ENCODE results near the gene SEPTIN10. TPM values are rescaled to one million over a fixed set of nuclear protein-coding genes. Genes with fewer than 3 reads are reported as not detected.
"Not testable (repeated sequence)": the region's sequence is repeated elsewhere in the genome, so short reads cannot be mapped to it uniquely, and the experiment has no call there.

The SEPTIN10 gene
- total RNA-seq, 2 experiments from 2014 or later: 5.8 to 6.3 TPM

GRCh38 chr2:109591206-109591605 is 22.6 kb downstream of the SEPTIN10 start:
- no peak for ATAC-seq
- POLR2A ChIA-PET: no interaction called here
- H3K27ac Mint-ChIP-seq: no peak overlapping the region
- DNase-seq: no peak
- H3K9me3 Mint-ChIP-seq (ENCODE audit: low read depth): no peaks in the 10 kb centered on the region
- H3K36me3 Mint-ChIP-seq (ENCODE audit: low read depth): no peaks in the 10 kb centered on the region
- H3K4me1 Mint-ChIP-seq: no peaks in the 10 kb centered on the region
- H3K4me3 Mint-ChIP-seq: no peak overlapping the region
- intact Hi-C loops (cut with DNase I, micrococcal nuclease): no loop called here
- H3K27me3 Mint-ChIP-seq: peaks cover 2% of the 10 kb centered on the region
- CTCF ChIA-PET: no interaction called here

- ChIA-PET CTCF (no interaction called here), POLR2A (no interaction called here)
- peaks cover 7% of the 10 kb centered on the region for H3K27me3 Mint-ChIP-seq
- no peaks in the 10 kb centered on the region for H3K4me1 Mint-ChIP-seq
- no peak overlapping the region for H3K27ac Mint-ChIP-seq
- ATAC-seq (no peak), DNase-seq (no peak)
- H3K4me3 Mint-ChIP-seq: no peak overlapping the region
- H3K9me3 Mint-ChIP-seq (ENCODE audit: low read depth): no peaks in the 10 kb centered on the region
- intact Hi-C loops (cut with DNase I, micrococcal nuclease): no loop called here
- no peaks in the 10 kb centered on the region for H3K36me3 Mint-ChIP-seq (ENCODE audit: low read depth)
Measured at GRCh38 chr2:109586687-109587086, 27.1 kb downstream of the SEPTIN10 start.

DNA sequence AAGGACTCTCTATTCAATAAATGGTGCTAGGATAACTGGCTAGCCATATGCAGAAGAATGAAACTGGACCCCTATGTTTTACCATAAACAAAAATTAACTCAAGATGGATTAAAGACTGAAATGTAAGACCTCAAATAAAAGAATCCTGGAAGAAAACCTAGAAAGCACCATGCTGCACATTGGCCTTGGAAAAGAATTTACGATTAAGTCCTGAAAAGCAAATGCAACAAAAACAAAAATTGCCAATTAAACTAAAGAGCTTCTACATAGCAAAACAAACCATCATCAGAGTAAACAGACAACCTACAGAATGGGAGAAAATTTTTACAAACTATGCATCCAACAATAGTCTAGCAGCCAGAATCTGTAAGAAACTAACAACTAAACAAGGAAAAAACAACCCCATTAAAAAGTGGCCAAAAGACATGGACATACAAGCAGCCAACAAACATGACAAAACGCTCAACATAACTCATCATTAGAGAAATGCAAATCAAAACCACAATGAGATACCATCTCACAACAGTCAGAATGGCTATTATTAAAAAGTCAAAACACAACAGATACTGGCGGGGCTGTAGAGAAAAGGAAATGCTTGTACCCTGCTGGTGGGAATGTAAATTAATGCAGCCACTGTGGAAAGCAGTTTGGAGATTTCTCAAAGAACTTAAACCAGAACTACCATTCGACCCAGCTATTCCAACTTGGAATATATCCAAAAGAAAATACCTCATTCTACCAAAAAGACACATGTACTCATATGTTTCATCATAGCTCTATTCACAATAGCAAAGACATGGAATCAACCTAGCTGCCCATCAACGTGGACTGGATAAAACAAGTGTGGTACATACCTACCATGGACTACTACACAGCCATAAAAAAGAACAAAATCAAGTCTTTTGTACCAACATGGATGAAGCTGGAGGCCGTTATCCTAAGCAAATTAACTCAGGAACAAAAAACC is 30.6 kb downstream of the SEPTIN10 start:
- DNase-seq (no peak), ATAC-seq (no peak)
- Mint-ChIP-seq H3K36me3 (ENCODE audit: low read depth) (no peaks in the 10 kb centered on the region), H3K4me3 (no peak overlapping the region), H3K27ac (no peak overlapping the region), H3K27me3 (peaks cover 8% of the 10 kb centered on the region), H3K4me1 (no peaks in the 10 kb centered on the region), H3K9me3 (ENCODE audit: low read depth) (no peaks in the 10 kb centered on the region)
- ChIA-PET POLR2A (no interaction called here), CTCF (interaction anchor here (0.7 kb wide), 1 partner anchor 39 kb away, joined by 3 read pairs; no protein-coding TSS in a partner anchor)
- intact Hi-C loops (cut with DNase I, micrococcal nuclease): no loop called here

- H3K9me3 Mint-ChIP-seq (ENCODE audit: low read depth); POLR2A ChIA-PET; H3K4me1 Mint-ChIP-seq; DNase-seq; H3K27me3 Mint-ChIP-seq; H3K36me3 Mint-ChIP-seq (ENCODE audit: low read depth); CTCF ChIA-PET; H3K27ac Mint-ChIP-seq; intact Hi-C loops (cut with DNase I, micrococcal nuclease); H3K4me3 Mint-ChIP-seq; ATAC-seq: not testable (repeated sequence)
Measured at GRCh38 chr2:109577630-109578029, 36.1 kb downstream of the SEPTIN10 start.

DNA sequence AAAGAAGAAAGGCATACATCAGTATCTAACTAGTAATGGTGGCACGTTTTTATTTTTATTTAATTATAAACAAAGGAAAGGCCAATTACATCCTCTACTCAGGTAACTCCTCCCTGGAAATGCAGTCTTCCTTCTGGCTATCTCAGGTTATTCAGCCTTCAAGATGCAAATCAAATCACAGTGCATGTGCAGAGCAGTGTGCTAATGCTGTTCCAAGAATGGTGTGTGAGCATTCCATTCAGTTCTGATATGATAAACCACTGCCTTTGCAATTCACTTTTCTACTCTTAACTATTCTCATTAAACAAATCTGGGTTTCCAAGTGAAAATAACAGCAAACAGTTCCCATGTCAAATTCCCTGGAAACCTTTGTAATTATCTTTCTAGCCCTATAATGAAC is 38.4 kb downstream of the SEPTIN10 start:
- POLR2A ChIA-PET: no interaction called here
- Mint-ChIP-seq H3K4me1 (no peaks in the 10 kb centered on the region), H3K27me3 (no peaks in the 10 kb centered on the region), H3K9me3 (ENCODE audit: low read depth) (no peaks in the 10 kb centered on the region), H3K36me3 (ENCODE audit: low read depth) (no peaks in the 10 kb centered on the region), H3K27ac (no peak overlapping the region), H3K4me3 (no peak overlapping the region)
- ATAC-seq (no peak), DNase-seq (no peak)
- intact Hi-C loops (cut with DNase I, micrococcal nuclease): no loop called here
- CTCF ChIA-PET: no interaction called here

DNA sequence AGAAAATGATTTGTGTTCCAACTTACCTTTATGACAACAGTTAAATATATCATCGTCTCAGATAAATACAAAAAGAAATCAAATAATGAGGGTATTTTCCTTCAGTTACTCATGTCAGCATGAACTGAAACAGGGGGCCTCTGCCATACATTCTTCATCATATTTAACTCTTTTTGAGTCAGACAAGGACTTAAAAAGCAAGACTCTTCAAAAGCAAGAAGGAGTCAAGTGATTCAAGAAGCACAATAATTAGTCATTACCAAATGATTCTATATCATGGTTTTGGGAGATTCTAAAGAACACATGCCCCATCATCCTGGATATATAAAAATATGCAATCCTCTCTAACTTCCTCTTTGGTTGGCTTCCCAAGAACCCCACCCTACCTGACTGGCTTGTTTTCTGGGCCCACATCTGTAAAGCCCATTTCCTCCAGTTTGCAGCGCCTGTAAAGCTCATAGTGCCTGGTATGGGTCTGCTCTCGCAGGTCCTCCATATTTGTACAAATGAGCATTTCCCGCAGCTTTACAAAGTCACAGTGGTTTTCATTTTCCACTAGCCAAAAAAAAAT is 49.7 kb downstream of the SEPTIN10 start:
- POLR2A ChIA-PET: no interaction called here

GRCh38 chr2:109563288-109563687 is 50.5 kb downstream of the SEPTIN10 start:
- peaks cover 11% of the 10 kb centered on the region for H3K4me1 Mint-ChIP-seq
- ATAC-seq (no peak), DNase-seq (no peak)
- H3K4me3 Mint-ChIP-seq: no peak overlapping the region
- H3K27ac Mint-ChIP-seq: no peak overlapping the region
- intact Hi-C loops (cut with DNase I, micrococcal nuclease): no loop called here
- ChIA-PET POLR2A (no interaction called here), CTCF (no interaction called here)
- no peaks in the 10 kb centered on the region for H3K9me3 Mint-ChIP-seq (ENCODE audit: low read depth)
- H3K36me3 Mint-ChIP-seq (ENCODE audit: low read depth): no peaks in the 10 kb centered on the region
- peaks cover 5% of the 10 kb centered on the region for H3K27me3 Mint-ChIP-seq

More for the DNA sequence above, 49.7 kb downstream of the SEPTIN10 start:
- Mint-ChIP-seq H3K4me1 (peaks cover 6% of the 10 kb centered on the region), H3K36me3 (ENCODE audit: low read depth) (no peaks in the 10 kb centered on the region), H3K27me3 (peaks cover 5% of the 10 kb centered on the region), H3K9me3 (ENCODE audit: low read depth) (no peaks in the 10 kb centered on the region), H3K4me3 (no peak overlapping the region), H3K27ac (no peak overlapping the region)
- ATAC-seq: peak; percentile 69
- intact Hi-C loops (cut with DNase I, micrococcal nuclease): no loop called here
- no peak for DNase-seq
- CTCF ChIA-PET: interaction anchor here (0.8 kb wide), 1 partner anchor 10 kb away, joined by 3 read pairs; no protein-coding TSS in a partner anchor

DNA sequence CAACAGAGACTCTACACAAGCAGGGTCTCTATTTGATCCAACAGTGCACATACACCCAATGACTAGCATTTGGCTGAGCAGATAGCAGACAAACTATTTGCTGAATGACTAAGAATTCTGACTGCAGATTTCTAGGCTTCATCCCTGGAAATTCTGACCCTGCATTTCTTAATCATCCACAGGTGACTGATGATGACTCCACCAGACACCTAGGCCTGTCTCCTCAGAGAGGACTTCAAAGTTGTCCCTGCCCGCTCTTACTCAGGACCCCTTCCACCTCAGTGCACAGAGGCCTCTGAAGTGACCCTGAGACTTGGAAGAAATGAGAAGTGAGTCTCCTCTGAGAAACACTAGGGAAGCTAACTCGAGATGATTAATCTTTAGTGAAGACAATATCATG is 51.3 kb downstream of the SEPTIN10 start:
- peak; percentile 63 for ATAC-seq
- no peak overlapping the region for H3K4me3 Mint-ChIP-seq
- no peaks in the 10 kb centered on the region for H3K9me3 Mint-ChIP-seq (ENCODE audit: low read depth)
- peak; percentile 23 for DNase-seq
- CTCF ChIA-PET: no interaction called here
- peaks cover 5% of the 10 kb centered on the region for H3K27me3 Mint-ChIP-seq
- H3K27ac Mint-ChIP-seq: no peak overlapping the region
- no peaks in the 10 kb centered on the region for H3K36me3 Mint-ChIP-seq (ENCODE audit: low read depth)
- intact Hi-C loops (cut with DNase I, micrococcal nuclease): no loop called here
- peaks cover 11% of the 10 kb centered on the region for H3K4me1 Mint-ChIP-seq
- POLR2A ChIA-PET: no interaction called here

GRCh38 chr2:109560265-109560664 is 53.5 kb downstream of the SEPTIN10 start:
- H3K36me3 Mint-ChIP-seq (ENCODE audit: low read depth): no peaks in the 10 kb centered on the region
- ChIA-PET POLR2A (interaction anchor here (0.6 kb wide), 1 partner anchor 28 kb away, joined by 6 read pairs; no protein-coding TSS in a partner anchor), CTCF (interaction anchor here (1.8 kb wide), 1 partner anchor 15 kb away, joined by 14 read pairs; no protein-coding TSS in a partner anchor)
- H3K4me3 Mint-ChIP-seq: no peak overlapping the region
- intact Hi-C loops (cut with DNase I, micrococcal nuclease): no loop called here
- H3K27me3 Mint-ChIP-seq: no peaks in the 10 kb centered on the region
- H3K9me3 Mint-ChIP-seq (ENCODE audit: low read depth): no peaks in the 10 kb centered on the region
- H3K27ac Mint-ChIP-seq: peak overlapping the region; percentile 11
- peaks cover 11% of the 10 kb centered on the region for H3K4me1 Mint-ChIP-seq
- ATAC-seq: no peak
- no peak for DNase-seq

DNA sequence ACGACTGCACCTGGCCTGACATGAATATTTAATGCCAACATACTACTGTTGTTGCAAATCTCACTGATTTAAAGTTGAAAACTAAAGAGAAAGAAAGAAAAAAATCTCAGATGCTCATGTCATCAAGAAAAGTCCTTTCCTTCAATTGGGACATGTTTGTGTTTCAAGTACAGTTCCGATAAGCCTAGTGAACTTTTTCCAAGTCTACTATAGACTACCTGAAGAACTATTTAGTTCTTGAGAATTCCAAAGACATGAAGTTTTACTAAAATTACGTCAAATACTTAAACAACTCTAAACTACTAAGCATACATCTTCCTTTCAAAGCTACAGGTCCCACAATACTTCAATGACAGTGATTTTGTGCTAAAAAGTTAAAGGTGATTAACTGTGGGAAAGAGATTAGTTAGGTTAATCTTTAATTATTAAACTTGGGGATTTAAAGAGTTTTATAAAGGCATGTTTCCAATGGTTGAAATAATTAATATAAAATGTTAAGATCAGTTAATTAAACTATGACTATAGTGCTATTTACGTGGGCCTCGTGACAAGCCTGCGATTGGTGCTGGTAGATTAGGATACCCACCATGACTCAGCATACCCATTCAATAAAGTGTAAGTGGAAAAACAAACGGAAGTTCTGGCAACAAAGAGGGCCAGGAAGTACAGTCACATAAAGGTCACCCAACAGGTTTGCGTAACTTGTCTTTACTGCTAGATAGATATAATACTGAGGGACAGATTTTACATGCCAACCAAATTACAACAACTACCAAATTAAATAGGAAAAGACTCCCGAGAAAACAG is 55.5 kb downstream of the SEPTIN10 start:
- no peak overlapping the region for H3K27ac Mint-ChIP-seq
- no peaks in the 10 kb centered on the region for H3K9me3 Mint-ChIP-seq (ENCODE audit: low read depth)
- intact Hi-C loops (cut with DNase I, micrococcal nuclease): loop anchor here in 1 of 2 experiments (5.0 kb wide), 1 partner anchor 134 kb away; no protein-coding TSS in a partner anchor
- H3K27me3 Mint-ChIP-seq: no peaks in the 10 kb centered on the region
- peak; percentile 71 for ATAC-seq
- CTCF ChIA-PET: interaction anchor here (2.7 kb wide), 1 partner anchor 12 kb away, joined by 12 read pairs; no protein-coding TSS in a partner anchor
- no peaks in the 10 kb centered on the region for H3K36me3 Mint-ChIP-seq (ENCODE audit: low read depth)
- DNase-seq: peak; percentile 21
- POLR2A ChIA-PET: no interaction called here
- H3K4me3 Mint-ChIP-seq: no peak overlapping the region
- H3K4me1 Mint-ChIP-seq: peaks cover 12% of the 10 kb centered on the region

GRCh38 chr2:109557309-109557708 is 56.5 kb downstream of the SEPTIN10 start:
- DNase-seq (no peak), ATAC-seq (no peak)
- intact Hi-C loops (cut with DNase I, micrococcal nuclease): loop anchor here in 1 of 2 experiments (5.0 kb wide), 1 partner anchor 135 kb away; no protein-coding TSS in a partner anchor
- CTCF ChIA-PET: interaction anchor here (0.7 to 2.7 kb wide), 2 partner anchors 11 to 84 kb away, joined by 4 to 12 read pairs; no protein-coding TSS in a partner anchor
- H3K4me3 Mint-ChIP-seq: no peak overlapping the region
- no peaks in the 10 kb centered on the region for H3K27me3 Mint-ChIP-seq
- H3K9me3 Mint-ChIP-seq (ENCODE audit: low read depth): no peaks in the 10 kb centered on the region
- H3K4me1 Mint-ChIP-seq: peaks cover 12% of the 10 kb centered on the region
- H3K36me3 Mint-ChIP-seq (ENCODE audit: low read depth): no peaks in the 10 kb centered on the region
- no peak overlapping the region for H3K27ac Mint-ChIP-seq
- POLR2A ChIA-PET: interaction anchor here (0.6 kb wide), 1 partner anchor 709 kb away, joined by 3 read pairs; no protein-coding TSS in a partner anchor

All from activated CD4-positive, alpha-beta T cell treated with anti-CD3 and anti-CD28 coated beads for 36 hours (primary cell).